GM23248 (cell line): ENCODE data around the gene ARHGAP10. TPM values are rescaled to one million over a fixed set of nuclear protein-coding genes. Genes with fewer than 3 reads are reported as not detected.

Source experiments
- DNase-seq: peaks from one replicate; pipeline ENCODE4 v3.0.0-alpha.2; 2015
- H2AFZ ChIP-seq: fragments of 200-600 bp; sonication (generic); 2 replicates; pipeline ENCODE4 v1.6.1; 2016; ENCODE audit warnings: antibody characterized with exemption
- H3F3A ChIP-seq: fragments of 200-600 bp; sonication (generic); 2 replicates; pipeline ENCODE4 v1.6.1; 2016; ENCODE audit warnings: mild to moderate bottlenecking, antibody characterized with exemption, mixed run types; ENCODE audit not compliant: insufficient read depth
- H3K27ac ChIP-seq: fragments of 200-600 bp; sonication (generic); 2 replicates; pipeline ENCODE4 v1.5.1; 2016; ENCODE audit warnings: mild to moderate bottlenecking
- H3K27me3 ChIP-seq: fragments of 200-600 bp; sonication (generic); replicated peaks from 2 replicates; pipeline ENCODE4 v1.6.1; 2016; ENCODE audit warnings: mild to moderate bottlenecking; ENCODE audit not compliant: insufficient read depth
- H3K36me3 ChIP-seq: fragments of 200-600 bp; sonication (generic); 2 replicates; pipeline ENCODE4 v1.6.1; 2016; ENCODE audit warnings: low read depth, mild to moderate bottlenecking
- H3K4me1 ChIP-seq: fragments of 200-600 bp; sonication (generic); 2 replicates; pipeline ENCODE4 v1.6.1; 2016; ENCODE audit warnings: mild to moderate bottlenecking; ENCODE audit not compliant: insufficient read depth
- H3K4me2 ChIP-seq: fragments of 200-600 bp; sonication (generic); one replicate; pipeline ENCODE4 v1.6.1; 2016; ENCODE audit warnings: mild to moderate bottlenecking; ENCODE audit not compliant: unreplicated experiment
- H3K4me3 ChIP-seq: fragments of 200-600 bp; sonication (generic); 2 replicates; pipeline ENCODE4 v1.5.1; 2016; ENCODE audit warnings: mild to moderate bottlenecking
- H3K79me2 ChIP-seq: fragments of 200-600 bp; sonication (generic); 2 replicates; pipeline ENCODE4 v1.6.1; 2016; ENCODE audit warnings: mild to moderate bottlenecking; ENCODE audit not compliant: insufficient read depth
- H3K9ac ChIP-seq: fragments of 200-600 bp; sonication (generic); 2 replicates; pipeline ENCODE4 v1.6.1; 2016; ENCODE audit warnings: mild to moderate bottlenecking
- H3K9me2 ChIP-seq: fragments of 200-600 bp; sonication (generic); 2 replicates; pipeline ENCODE4 v1.6.1; 2016; ENCODE audit warnings: mixed run types, mild to moderate bottlenecking, moderate library complexity; ENCODE audit not compliant: insufficient read depth
- H3K9me3 ChIP-seq: fragments of 200-600 bp; sonication (generic); one replicate; pipeline ENCODE4 v1.6.1; 2017; ENCODE audit warnings: low read depth
- H4K20me1 ChIP-seq: fragments of 200-600 bp; sonication (generic); 2 replicates; pipeline ENCODE4 v1.6.0; 2016; ENCODE audit not compliant: insufficient read depth
- EZH2 ChIP-seq: fragments of 200-600 bp; sonication (generic); IDR thresholded peaks from 2 replicates; pipeline ENCODE4 v1.6.1; 2018; ENCODE audit warnings: antibody characterized with exemption, mild to moderate bottlenecking; ENCODE audit not compliant: insufficient read depth, poor library complexity, severe bottlenecking
- EZH2phosphoT487 ChIP-seq: fragments of 200-600 bp; sonication (generic); IDR thresholded peaks from 2 replicates; pipeline ENCODE4 v1.6.1; 2018; ENCODE audit warnings: antibody characterized with exemption, moderate library complexity, mild to moderate bottlenecking, low read depth; ENCODE audit not compliant: insufficient read depth
- WGBS, 2 experiments: methylation state at CpG; one replicate each; pipeline ENCODE4 v1.1.6; 2015 to 2017; ENCODE audit warnings: low lambda C conversion rate in 2 of 2, low coverage in 1 of 2; ENCODE audit errors: missing lambda C conversion rate in 2 of 2; 5-methylcytosine and 5-hydroxymethylcytosine counted together
- in situ Hi-C: fragments of 300-500 bp; cut with MboI; formaldehyde crosslinking; loops from 2 replicates; pipeline ENCODE4 v1.15.0; 2020
- polyA plus RNA-seq: library from polyadenylated mRNA; unstranded; fragments of >200 nt; fragmentation: Nextera tagmentation; extraction: Ambion mirVana; gene quantifications from 2 replicates; pipeline ENCODE4 v1.2.1, GENCODE V29; 2016
- total RNA-seq: library from RNA; depleted of rRNA; stranded (reverse); fragments of >200 nt; shearing (Covaris generic); gene quantifications from 2 replicates; pipeline ENCODE4 v1.2.3, GENCODE V29; 2014

ARHGAP10 gene
- total and polyA plus RNA-seq, 2 experiments from 2014 or later = 19.5 to 24.8 TPM

- Histone ChIP-seq H3K9ac (no peak overlapping the region), H3K36me3 (no peaks in the 10 kb centered on the region), H2AFZ (no peak overlapping the region), H3K4me2 (no peak overlapping the region), H3K9me3 (no peaks in the 10 kb centered on the region), H3K27me3 (no peaks in the 10 kb centered on the region), H4K20me1 (no peaks in the 10 kb centered on the region; the same call in 1 of the 2 replicates), H3K27ac (no peak overlapping the region), H3F3A (peaks cover 30% of the 10 kb centered on the region), H3K4me1 (peaks cover 30% of the 10 kb centered on the region), H3K79me2 (peaks cover 88% of the 10 kb centered on the region), H3K9me2 (no peaks in the 10 kb centered on the region), H3K4me3 (no peak overlapping the region)
- TF ChIP-seq EZH2phosphoT487 = no peak
- no peak for TF ChIP-seq EZH2
- no peak for DNase-seq
- in situ Hi-C loops = no loop called here
- 97 to 100% methylated on average over 2 to 4 of the region's 4 CpGs for WGBS, 2 experiments
Measured at GRCh38 chr4:147824884-147825283, 93.0 kb downstream of the ARHGAP10 start.

- H4K20me1 ChIP-seq = no peaks in the 10 kb centered on the region; the same call in 1 of the 2 replicates
- DNase-seq = peak; percentile 71
- H3K79me2 ChIP-seq = peaks cover 87% of the 10 kb centered on the region
- H3K9ac ChIP-seq = no peak overlapping the region
- H3K27ac ChIP-seq = no peak overlapping the region
- no peaks in the 10 kb centered on the region for H3K9me2 ChIP-seq
- no peak overlapping the region for H2AFZ ChIP-seq
- no peaks in the 10 kb centered on the region for H3K9me3 ChIP-seq
- peaks cover 33% of the 10 kb centered on the region for H3F3A ChIP-seq
- H3K4me2 ChIP-seq = no peak overlapping the region
- no peaks in the 10 kb centered on the region for H3K36me3 ChIP-seq
- peaks cover 32% of the 10 kb centered on the region for H3K4me1 ChIP-seq
- H3K4me3 ChIP-seq = no peak overlapping the region
- TF ChIP-seq EZH2phosphoT487 = no peak
- TF ChIP-seq EZH2 = no peak
- in situ Hi-C loops = no loop called here
- WGBS, 2 experiments = 74 to 76% methylated on average over 8 of the region's 8 CpGs
- no peaks in the 10 kb centered on the region for H3K27me3 ChIP-seq
Measured at GRCh38 chr4:147825451-147826287, 93.8 kb downstream of the ARHGAP10 start.

- H3K79me2 ChIP-seq = peaks cover 81% of the 10 kb centered on the region
- in situ Hi-C loops = no loop called here
- no peak for TF ChIP-seq EZH2phosphoT487
- no peak for TF ChIP-seq EZH2
- H3K27ac ChIP-seq = no peak overlapping the region
- no peaks in the 10 kb centered on the region; the same call in 1 of the 2 replicates for H4K20me1 ChIP-seq
- DNase-seq = no peak
- no peaks in the 10 kb centered on the region for H3K9me2 ChIP-seq
- H3K4me1 ChIP-seq = peaks cover 37% of the 10 kb centered on the region
- no peaks in the 10 kb centered on the region for H3K27me3 ChIP-seq
- no peaks in the 10 kb centered on the region for H3K36me3 ChIP-seq
- H3F3A ChIP-seq = peaks cover 39% of the 10 kb centered on the region
- H3K9me3 ChIP-seq = no peaks in the 10 kb centered on the region
- H3K4me2 ChIP-seq = no peak overlapping the region
- H2AFZ ChIP-seq = no peak overlapping the region
- H3K4me3 ChIP-seq = no peak overlapping the region
- 95% methylated on average over 5 of the region's 5 CpGs for WGBS, 2 experiments
- H3K9ac ChIP-seq = no peak overlapping the region
Measured at GRCh38 chr4:147826288-147826646, 94.4 kb downstream of the ARHGAP10 start.

GRCh38 chr4:147828331-147828905 is 96.5 kb downstream of the ARHGAP10 start:
- Histone ChIP-seq H3K27me3 (no peaks in the 10 kb centered on the region), H3K4me2 (no peak overlapping the region), H3K79me2 (peaks cover 65% of the 10 kb centered on the region), H3K36me3 (no peaks in the 10 kb centered on the region), H3K4me3 (no peak overlapping the region), H2AFZ (no peak overlapping the region), H3K4me1 (peaks cover 41% of the 10 kb centered on the region), H3K9ac (no peak overlapping the region), H4K20me1 (no peaks in the 10 kb centered on the region), H3K27ac (0 out of 2 replicates have a peak overlapping the region, but pooled peaks have one; percentile 2), H3K9me3 (no peaks in the 10 kb centered on the region), H3K9me2 (no peaks in the 10 kb centered on the region), H3F3A (peaks cover 45% of the 10 kb centered on the region)
- TF ChIP-seq EZH2phosphoT487 = no peak
- no peak for TF ChIP-seq EZH2
- peak; percentile 68 for DNase-seq
- WGBS, 2 experiments = 67 to 68% methylated on average over 3 of the region's 3 CpGs
- in situ Hi-C loops = no loop called here
